ENCODE data around the gene LDLRAD4. TPM values are rescaled to one million over a fixed set of nuclear protein-coding genes. Genes with fewer than 3 reads are reported as not detected.

The LDLRAD4 gene
- total and polyA plus RNA-seq, 2 experiments from 2014 or later: 0.73 to 1.9 TPM

DNA sequence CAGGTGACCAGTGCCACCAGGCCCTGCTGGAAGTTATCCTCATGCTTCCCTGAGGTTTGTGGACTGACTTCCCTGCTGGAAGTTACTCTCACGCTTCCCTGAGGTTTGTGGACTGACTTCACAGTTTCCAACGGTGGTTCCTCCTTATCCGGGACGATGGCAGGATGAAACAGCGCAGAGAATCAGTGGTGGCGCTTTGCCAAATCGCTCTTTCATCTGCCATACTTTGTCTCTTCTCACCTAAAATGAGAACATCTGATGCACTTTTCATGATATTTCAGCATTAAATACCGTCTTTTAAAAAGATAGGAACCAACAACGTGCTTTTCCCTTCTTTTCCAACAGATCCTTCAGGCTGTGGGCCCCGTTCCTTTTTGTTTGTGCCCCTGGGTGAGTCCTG is 183.3 kb downstream of the LDLRAD4 start (continued):
- TF ChIP-seq NANOG (IDR thresholded peaks at IDR 0.05; ENCODE audit: borderline replicate concordance) (no peak), POLR2AphosphoS5 (IDR thresholded peaks at IDR 0.05; ENCODE audit: low read depth) (no peak)

DNA sequence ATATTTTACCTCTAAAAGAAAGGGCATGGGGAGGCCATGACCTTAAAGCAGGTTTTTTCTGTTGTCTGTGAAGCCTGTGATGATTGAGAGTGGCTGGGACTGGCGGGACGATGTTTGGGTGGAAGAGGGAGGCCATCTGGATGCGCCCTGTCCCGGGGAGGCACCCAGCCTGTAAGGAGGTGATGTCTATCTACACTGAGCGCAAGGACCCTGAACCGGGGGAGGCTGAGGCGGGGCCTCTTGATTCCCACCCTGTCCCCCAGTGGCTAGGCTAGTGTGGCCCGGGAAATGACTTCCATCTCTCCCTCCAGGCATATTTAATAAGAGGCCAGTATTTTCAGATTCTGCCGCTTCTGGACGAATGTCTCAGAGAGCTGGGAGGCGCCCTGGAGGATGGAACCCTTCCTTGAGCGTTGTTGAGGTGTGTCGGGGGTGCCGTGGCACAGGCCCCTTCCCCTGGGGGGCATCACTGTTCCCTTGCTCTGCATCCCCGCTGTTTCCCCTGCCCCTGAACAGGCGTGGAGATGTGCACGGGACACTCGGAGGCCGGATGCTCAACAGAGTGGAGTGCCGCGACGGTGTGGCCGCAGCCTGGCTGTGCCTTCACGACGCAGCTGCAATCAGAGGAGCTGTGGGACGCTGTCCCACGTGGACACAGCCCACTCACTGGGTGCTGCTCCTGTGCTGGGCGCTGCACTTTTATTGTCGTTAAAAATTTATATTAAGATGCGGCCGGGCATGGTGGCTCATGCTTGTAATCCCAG is 185.4 kb downstream of the LDLRAD4 start:
- no peak overlapping the region for H3K4me2 ChIP-seq
- H3K27ac ChIP-seq (ENCODE audit: low read depth): no peak overlapping the region
- Mint-ChIP-seq H3K4me3 (no peak overlapping the region), H3K27ac (no peak overlapping the region), H3K36me3 (ENCODE audit: low read depth) (no peaks in the 10 kb centered on the region), H3K27me3 (ENCODE audit: insufficient read depth, low read depth, poor library complexity) (peaks cover 7% of the 10 kb centered on the region), H3K9me3 (no peaks in the 10 kb centered on the region), H3K4me1 (no peaks in the 10 kb centered on the region; the same call in 2 of the 3 replicates)
- H3K4me1 ChIP-seq (ENCODE audit: insufficient read depth): no peaks in the 10 kb centered on the region
- no peaks in the 10 kb centered on the region for H4K20me1 ChIP-seq (replicated peaks; ENCODE audit: insufficient read depth)
- TF ChIP-seq CREB1 (CRISPR knock-in tag; IDR thresholded peaks at IDR 0.05; ENCODE audit: low read depth) (no peak), ZNF114 (CRISPR knock-in tag; IDR thresholded peaks at IDR 0.05) (no peak), JUNB (IDR thresholded peaks at IDR 0.05; ENCODE audit: unreplicated experiment) (no peak), EZH2phosphoT487 (IDR thresholded peaks at IDR 0.05; ENCODE audit: unreplicated experiment) (no peak), POLR2AphosphoS5 (IDR thresholded peaks at IDR 0.05; ENCODE audit: low read depth) (no peak)
- H3K4me3 ChIP-seq: no peak overlapping the region
- ATAC-seq (no peak), DNase-seq (ENCODE audit: low spot score) (no peak)
- no peaks in the 10 kb centered on the region for H3K27me3 ChIP-seq (ENCODE audit: insufficient read depth)
- no peaks in the 10 kb centered on the region for H3F3A ChIP-seq (replicated peaks; ENCODE audit: low read depth)
- no peaks in the 10 kb centered on the region for H3K36me3 ChIP-seq (ENCODE audit: insufficient read depth)
- no peak overlapping the region for H2AFZ ChIP-seq
- no peaks in the 10 kb centered on the region for H3K79me2 ChIP-seq (replicated peaks; ENCODE audit: insufficient read depth)
- H3K9me2 ChIP-seq (ENCODE audit: insufficient read depth): no peaks in the 10 kb centered on the region

DNA sequence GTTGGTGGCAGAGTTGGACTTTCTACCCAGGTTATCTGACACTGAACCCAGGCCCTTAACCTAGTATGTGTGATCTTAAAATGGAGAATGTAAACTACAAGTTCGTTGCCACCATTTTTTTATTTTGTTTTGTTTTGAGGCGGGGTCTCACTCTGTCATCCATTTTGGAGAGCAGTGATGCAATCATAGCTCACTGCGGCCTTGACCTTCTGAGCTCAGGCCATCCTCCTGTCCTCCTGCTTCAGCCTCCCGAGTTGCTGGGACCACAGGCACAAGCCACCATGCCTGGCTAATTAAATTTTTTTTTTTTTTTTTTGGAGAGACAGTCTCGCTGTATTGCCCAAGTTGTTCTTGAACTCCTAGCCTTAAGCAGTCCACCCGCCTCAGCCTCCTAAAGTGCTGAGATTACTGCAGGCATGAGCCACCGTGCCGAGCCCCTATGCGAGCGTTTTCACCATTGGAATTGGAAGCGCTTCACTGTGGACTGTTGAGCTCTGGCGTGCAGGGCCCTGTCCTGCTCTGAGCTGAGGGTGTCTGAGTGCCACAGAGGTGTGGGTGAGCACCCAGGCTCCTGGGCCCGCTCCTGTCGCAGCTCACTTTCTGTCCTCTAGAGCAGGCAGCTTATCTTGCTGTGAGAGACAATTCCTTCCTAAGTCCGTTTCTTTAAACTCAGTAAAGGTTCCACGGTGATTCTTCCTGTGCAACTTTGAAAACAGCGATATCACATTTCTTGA is 186.9 kb downstream of the LDLRAD4 start:
- no peak overlapping the region for H3K27ac Mint-ChIP-seq
- ATAC-seq: peak; percentile 54
- no peaks in the 10 kb centered on the region for H3K36me3 Mint-ChIP-seq (ENCODE audit: low read depth)
- no peaks in the 10 kb centered on the region for H3K4me1 Mint-ChIP-seq
- H3K27me3 Mint-ChIP-seq (ENCODE audit: insufficient read depth, low read depth, poor library complexity): peaks cover 9% of the 10 kb centered on the region
- Histone ChIP-seq H3K79me2 (replicated peaks; ENCODE audit: insufficient read depth) (no peaks in the 10 kb centered on the region), H2AFZ (no peak overlapping the region), H3K4me1 (ENCODE audit: insufficient read depth) (no peaks in the 10 kb centered on the region), H3K27me3 (ENCODE audit: insufficient read depth) (no peaks in the 10 kb centered on the region), H3K4me2 (no peak overlapping the region), H4K20me1 (replicated peaks; ENCODE audit: insufficient read depth) (no peaks in the 10 kb centered on the region), H3K36me3 (ENCODE audit: insufficient read depth) (no peaks in the 10 kb centered on the region), H3K27ac (ENCODE audit: low read depth) (no peak overlapping the region), H3F3A (replicated peaks; ENCODE audit: low read depth) (no peaks in the 10 kb centered on the region), H3K9me2 (ENCODE audit: insufficient read depth) (no peaks in the 10 kb centered on the region), H3K4me3 (no peak overlapping the region)
- no peaks in the 10 kb centered on the region for H3K9me3 Mint-ChIP-seq
- no peak for DNase-seq (ENCODE audit: low spot score)
- no peak overlapping the region for H3K4me3 Mint-ChIP-seq
- TF ChIP-seq CREB1 (CRISPR knock-in tag; IDR thresholded peaks at IDR 0.05; ENCODE audit: low read depth) (no peak), EZH2 (IDR thresholded peaks at IDR 0.05; ENCODE audit: low read depth, unreplicated experiment) (no peak)
- TF ChIP-seq, protein P1, sequence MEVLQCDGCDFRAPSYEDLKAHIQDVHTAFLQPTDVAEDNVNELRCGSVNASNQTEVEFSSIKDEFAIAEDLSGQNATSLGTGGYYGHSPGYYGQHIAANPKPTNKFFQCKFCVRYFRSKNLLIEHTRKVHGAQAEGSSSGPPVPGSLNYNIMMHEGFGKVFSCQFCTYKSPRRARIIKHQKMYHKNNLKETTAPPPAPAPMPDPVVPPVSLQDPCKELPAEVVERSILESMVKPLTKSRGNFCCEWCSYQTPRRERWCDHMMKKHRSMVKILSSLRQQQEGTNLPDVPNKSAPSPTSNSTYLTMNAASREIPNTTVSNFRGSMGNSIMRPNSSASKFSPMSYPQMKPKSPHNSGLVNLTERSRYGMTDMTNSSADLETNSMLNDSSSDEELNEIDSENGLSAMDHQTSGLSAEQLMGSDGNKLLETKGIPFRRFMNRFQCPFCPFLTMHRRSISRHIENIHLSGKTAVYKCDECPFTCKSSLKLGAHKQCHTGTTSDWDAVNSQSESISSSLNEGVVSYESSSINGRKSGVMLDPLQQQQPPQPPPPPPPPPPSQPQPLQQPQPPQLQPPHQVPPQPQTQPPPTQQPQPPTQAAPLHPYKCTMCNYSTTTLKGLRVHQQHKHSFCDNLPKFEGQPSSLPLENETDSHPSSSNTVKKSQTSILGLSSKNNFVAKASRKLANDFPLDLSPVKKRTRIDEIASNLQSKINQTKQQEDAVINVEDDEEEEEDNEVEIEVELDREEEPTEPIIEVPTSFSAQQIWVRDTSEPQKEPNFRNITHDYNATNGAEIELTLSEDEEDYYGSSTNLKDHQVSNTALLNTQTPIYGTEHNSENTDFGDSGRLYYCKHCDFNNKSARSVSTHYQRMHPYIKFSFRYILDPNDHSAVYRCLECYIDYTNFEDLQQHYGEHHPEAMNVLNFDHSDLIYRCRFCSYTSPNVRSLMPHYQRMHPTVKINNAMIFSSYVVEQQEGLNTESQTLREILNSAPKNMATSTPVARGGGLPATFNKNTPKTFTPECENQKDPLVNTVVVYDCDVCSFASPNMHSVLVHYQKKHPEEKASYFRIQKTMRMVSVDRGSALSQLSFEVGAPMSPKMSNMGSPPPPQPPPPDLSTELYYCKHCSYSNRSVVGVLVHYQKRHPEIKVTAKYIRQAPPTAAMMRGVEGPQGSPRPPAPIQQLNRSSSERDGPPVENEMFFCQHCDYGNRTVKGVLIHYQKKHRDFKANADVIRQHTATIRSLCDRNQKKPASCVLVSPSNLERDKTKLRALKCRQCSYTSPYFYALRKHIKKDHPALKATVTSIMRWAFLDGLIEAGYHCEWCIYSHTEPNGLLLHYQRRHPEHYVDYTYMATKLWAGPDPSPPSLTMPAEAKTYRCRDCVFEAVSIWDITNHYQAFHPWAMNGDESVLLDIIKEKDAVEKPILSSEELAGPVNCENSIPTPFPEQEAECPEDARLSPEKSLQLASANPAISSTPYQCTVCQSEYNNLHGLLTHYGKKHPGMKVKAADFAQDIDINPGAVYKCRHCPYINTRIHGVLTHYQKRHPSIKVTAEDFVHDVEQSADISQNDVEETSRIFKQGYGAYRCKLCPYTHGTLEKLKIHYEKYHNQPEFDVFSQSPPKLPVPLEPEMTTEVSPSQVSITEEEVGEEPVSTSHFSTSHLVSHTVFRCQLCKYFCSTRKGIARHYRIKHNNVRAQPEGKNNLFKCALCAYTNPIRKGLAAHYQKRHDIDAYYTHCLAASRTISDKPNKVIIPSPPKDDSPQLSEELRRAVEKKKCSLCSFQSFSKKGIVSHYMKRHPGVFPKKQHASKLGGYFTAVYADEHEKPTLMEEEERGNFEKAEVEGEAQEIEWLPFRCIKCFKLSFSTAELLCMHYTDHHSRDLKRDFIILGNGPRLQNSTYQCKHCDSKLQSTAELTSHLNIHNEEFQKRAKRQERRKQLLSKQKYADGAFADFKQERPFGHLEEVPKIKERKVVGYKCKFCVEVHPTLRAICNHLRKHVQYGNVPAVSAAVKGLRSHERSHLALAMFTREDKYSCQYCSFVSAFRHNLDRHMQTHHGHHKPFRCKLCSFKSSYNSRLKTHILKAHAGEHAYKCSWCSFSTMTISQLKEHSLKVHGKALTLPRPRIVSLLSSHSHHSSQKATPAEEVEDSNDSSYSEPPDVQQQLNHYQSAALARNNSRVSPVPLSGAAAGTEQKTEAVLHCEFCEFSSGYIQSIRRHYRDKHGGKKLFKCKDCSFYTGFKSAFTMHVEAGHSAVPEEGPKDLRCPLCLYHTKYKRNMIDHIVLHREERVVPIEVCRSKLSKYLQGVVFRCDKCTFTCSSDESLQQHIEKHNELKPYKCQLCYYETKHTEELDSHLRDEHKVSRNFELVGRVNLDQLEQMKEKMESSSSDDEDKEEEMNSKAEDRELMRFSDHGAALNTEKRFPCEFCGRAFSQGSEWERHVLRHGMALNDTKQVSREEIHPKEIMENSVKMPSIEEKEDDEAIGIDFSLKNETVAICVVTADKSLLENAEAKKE (CRISPR knock-in tag; IDR thresholded peaks at IDR 0.05): no peak
- TF ChIP-seq, protein P2, sequence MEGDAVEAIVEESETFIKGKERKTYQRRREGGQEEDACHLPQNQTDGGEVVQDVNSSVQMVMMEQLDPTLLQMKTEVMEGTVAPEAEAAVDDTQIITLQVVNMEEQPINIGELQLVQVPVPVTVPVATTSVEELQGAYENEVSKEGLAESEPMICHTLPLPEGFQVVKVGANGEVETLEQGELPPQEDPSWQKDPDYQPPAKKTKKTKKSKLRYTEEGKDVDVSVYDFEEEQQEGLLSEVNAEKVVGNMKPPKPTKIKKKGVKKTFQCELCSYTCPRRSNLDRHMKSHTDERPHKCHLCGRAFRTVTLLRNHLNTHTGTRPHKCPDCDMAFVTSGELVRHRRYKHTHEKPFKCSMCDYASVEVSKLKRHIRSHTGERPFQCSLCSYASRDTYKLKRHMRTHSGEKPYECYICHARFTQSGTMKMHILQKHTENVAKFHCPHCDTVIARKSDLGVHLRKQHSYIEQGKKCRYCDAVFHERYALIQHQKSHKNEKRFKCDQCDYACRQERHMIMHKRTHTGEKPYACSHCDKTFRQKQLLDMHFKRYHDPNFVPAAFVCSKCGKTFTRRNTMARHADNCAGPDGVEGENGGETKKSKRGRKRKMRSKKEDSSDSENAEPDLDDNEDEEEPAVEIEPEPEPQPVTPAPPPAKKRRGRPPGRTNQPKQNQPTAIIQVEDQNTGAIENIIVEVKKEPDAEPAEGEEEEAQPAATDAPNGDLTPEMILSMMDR (conservative IDR thresholded peaks at IDR 0.05; ENCODE audit: low read depth in 2 of 2): no peak

All from GM23338 (cell line).